Measurements from ENCODE around the gene GLE1. TPM values are rescaled to one million over a fixed set of nuclear protein-coding genes. Genes with fewer than 3 reads are reported as not detected.

The GLE1 gene
- total RNA-seq, 1 experiment from 2014 or later: 36.6 TPM

DNA sequence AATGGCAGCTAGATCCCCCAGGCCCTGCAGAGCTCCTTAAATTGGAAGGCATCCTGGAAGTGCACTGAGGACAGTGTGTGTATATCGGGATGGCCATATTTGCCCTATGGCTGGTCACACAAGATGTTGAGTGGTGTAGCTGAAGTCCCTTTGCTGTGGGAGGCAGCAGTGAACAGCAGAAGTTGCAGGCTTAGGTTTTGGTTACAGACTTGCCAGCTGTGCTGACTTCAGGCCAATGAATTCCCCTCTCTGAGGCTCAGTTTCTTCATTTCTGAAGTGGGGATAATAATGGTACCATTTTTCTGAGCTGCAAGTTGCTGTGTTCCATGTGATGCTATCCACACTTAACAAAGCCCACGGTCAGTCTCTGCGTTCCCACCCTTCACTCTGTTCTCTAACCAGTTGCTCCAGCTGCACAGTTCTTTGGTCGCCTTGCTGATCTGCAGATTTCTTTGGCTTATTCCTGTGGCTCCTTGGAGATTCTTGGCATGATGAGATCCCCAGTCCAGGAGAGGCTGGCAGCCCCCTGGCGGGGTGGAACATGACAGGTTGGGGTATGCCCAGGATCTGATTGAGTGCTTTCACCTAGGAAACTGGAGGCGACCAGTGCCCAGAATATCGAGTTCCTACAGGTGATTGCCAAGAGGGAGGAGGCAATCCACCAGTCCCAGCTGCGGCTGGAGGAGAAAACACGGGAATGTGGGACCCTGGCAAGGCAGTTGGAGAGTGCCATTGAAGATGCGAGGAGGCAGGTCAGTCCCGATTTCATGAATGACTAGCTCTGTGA is 6.5 kb upstream of the GLE1 start:
- POLR2A ChIA-PET: interaction anchor here (0.6 kb wide), 1 partner anchor 132 kb away, joined by 3 read pairs; no protein-coding TSS in a partner anchor
- H3K4me3 ChIP-seq (replicated peaks in 1 of 2; ENCODE audit: low read depth in 1 of 2, low read length in 2 of 2): no peak overlapping the region
- TF ChIP-seq EZH2 (IDR thresholded peaks at IDR 0.05): no peak

DNA sequence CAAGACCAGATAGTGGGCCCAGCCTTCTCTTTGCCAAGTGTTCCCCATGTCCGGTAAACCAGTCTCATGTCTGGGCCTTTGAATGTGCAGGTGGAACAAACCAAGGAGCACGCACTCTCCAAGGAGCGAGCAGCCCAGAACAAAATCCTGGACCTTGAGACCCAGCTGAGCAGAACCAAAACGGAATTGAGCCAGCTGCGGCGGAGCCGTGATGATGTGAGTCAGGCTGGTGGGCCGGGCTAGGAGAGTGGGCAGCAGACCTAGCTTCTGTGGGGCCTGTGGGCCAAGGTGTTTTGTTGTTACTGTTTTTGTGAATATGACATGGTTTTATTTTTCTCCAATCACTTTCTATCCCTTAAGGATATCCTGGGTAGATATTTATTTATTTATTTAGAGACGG is 5.6 kb upstream of the GLE1 start:
- Histone ChIP-seq H3K79me2 (ENCODE audit: insufficient read depth, low read length) (no peaks in the 10 kb centered on the region), H3K9ac (ENCODE audit: low read length) (no peak overlapping the region), H3K9me2 (ENCODE audit: insufficient read depth) (no peaks in the 10 kb centered on the region), H2AFZ (ENCODE audit: low read depth, low read length, poor library complexity, severe bottlenecking) (no peak overlapping the region), H3K4me1 (ENCODE audit: control insufficient read depth in 1 of 2, insufficient read depth in 2 of 2, low read length in 2 of 2) (peaks cover 7 to 16% of the 10 kb centered on the region in 2 experiments), H3K9me3 (ENCODE audit: control insufficient read depth in 1 of 2, insufficient read depth in 1 of 2, low read depth in 1 of 2, low read length in 2 of 2) (no peaks in the 10 kb centered on the region), H4K20me1 (ENCODE audit: insufficient read depth) (no peaks in the 10 kb centered on the region), H3K27me3 (ENCODE audit: insufficient read depth, low read length) (no peaks in the 10 kb centered on the region), H3K4me3 (replicated peaks in 1 of 2; ENCODE audit: low read depth in 1 of 2, low read length in 2 of 2) (no peak overlapping the region), H3K27ac (ENCODE audit: low read depth, low read length) (no peak overlapping the region), H3K36me3 (ENCODE audit: control insufficient read depth in 1 of 2, insufficient read depth in 2 of 2, low read length in 2 of 2) (peaks cover 36 to 43% of the 10 kb centered on the region in 2 experiments; a peak in 3 of 4 replicates), H3K4me2 (ENCODE audit: low read length) (no peak overlapping the region)
- BruUV-seq (replicated peaks): no TSS peak
- intact Hi-C loops (cut with micrococcal nuclease): no loop called here
- POLR2A ChIA-PET: no interaction called here
- CTCF ChIA-PET: no interaction called here
- no peak for DNase-seq (ENCODE audit: low read depth, low spot score)
- RAD21 ChIA-PET (ENCODE audit: low non-redundant PET in 1 of 2, low total read pairs in 2 of 2, uncharacterized antibody in 2 of 2, unreplicated experiment in 2 of 2): no interaction called here
- ATAC-seq: no peak
- TF ChIP-seq TCF7L2 (IDR thresholded peaks at IDR 0.05; ENCODE audit: borderline replicate concordance, extremely low read depth, insufficient read depth, insufficient read length) (no peak), EZH2phosphoT487 (IDR thresholded peaks at IDR 0.05; ENCODE audit: borderline replicate concordance) (no peak), RAD21 (IDR thresholded peaks at IDR 0.05; ENCODE audit: low read depth) (no peak), ZNF274 (IDR thresholded peaks at IDR 0.05; ENCODE audit: low read depth, low read length) (no peak), ELF1 (IDR thresholded peaks at IDR 0.05; ENCODE audit: borderline replicate concordance, low read depth) (no peak), REST (IDR thresholded peaks at IDR 0.05; ENCODE audit: low read depth) (no peak), JUND (IDR thresholded peaks at IDR 0.05) (no peak), ZFX (IDR thresholded peaks at IDR 0.05) (no peak), POLR2AphosphoS5 (IDR thresholded peaks at IDR 0.05; ENCODE audit: low read depth, low read length) (no peak), FOSL1 (IDR thresholded peaks at IDR 0.05; ENCODE audit: low read depth) (no peak), EZH2 (IDR thresholded peaks at IDR 0.05) (no peak), CEBPB (IDR thresholded peaks at IDR 0.05; ENCODE audit: low read depth) (no peak), ZBTB33 (IDR thresholded peaks at IDR 0.05; ENCODE audit: extremely low read depth, insufficient replicate concordance, low read length) (no peak), YY1 (IDR thresholded peaks at IDR 0.05; ENCODE audit: extremely low read depth, insufficient replicate concordance, low read depth, low read length) (no peak)

More for the DNA sequence above, 6.5 kb upstream of the GLE1 start:
- ATAC-seq (no peak), DNase-seq (ENCODE audit: low read depth, low spot score) (no peak)
- Histone ChIP-seq H2AFZ (ENCODE audit: low read depth, low read length, poor library complexity, severe bottlenecking) (no peak overlapping the region), H3K4me1 (ENCODE audit: control insufficient read depth in 1 of 2, insufficient read depth in 2 of 2, low read length in 2 of 2) (peaks cover 2 to 7% of the 10 kb centered on the region in 2 experiments; a peak in 2 of 4 replicates), H3K9me3 (ENCODE audit: control insufficient read depth in 1 of 2, insufficient read depth in 1 of 2, low read depth in 1 of 2, low read length in 2 of 2) (no peaks in the 10 kb centered on the region), H4K20me1 (ENCODE audit: insufficient read depth) (no peaks in the 10 kb centered on the region), H3K9ac (ENCODE audit: low read length) (no peak overlapping the region), H3K27me3 (ENCODE audit: insufficient read depth, low read length) (no peaks in the 10 kb centered on the region), H3K36me3 (ENCODE audit: control insufficient read depth in 1 of 2, insufficient read depth in 2 of 2, low read length in 2 of 2) (peaks cover 40 to 49% of the 10 kb centered on the region in 2 experiments), H3K27ac (ENCODE audit: low read depth, low read length) (no peak overlapping the region), H3K4me2 (ENCODE audit: low read length) (no peak overlapping the region), H3K79me2 (ENCODE audit: insufficient read depth, low read length) (no peaks in the 10 kb centered on the region), H3K9me2 (ENCODE audit: insufficient read depth) (no peaks in the 10 kb centered on the region)
- intact Hi-C loops (cut with micrococcal nuclease): no loop called here
- ChIA-PET CTCF (no interaction called here), RAD21 (ENCODE audit: low non-redundant PET in 1 of 2, low total read pairs in 2 of 2, uncharacterized antibody in 2 of 2, unreplicated experiment in 2 of 2) (no interaction called here)
- no TSS peak for BruUV-seq (replicated peaks)
